IMR-90 (cell line): ENCODE measurements around the gene ANKRD33B.

ENCODE experiments used
- SMC3 ChIP-seq: fragments of 150-350 bp; IDR thresholded peaks from 2 replicates; pipeline ENCODE4 v1.6.1; 2016; ENCODE audit warnings: low read depth, mild to moderate bottlenecking, antibody characterized with exemption, low read length, moderate library complexity
- TF ChIP-seq, protein P1 (sequence below): fragments of 150-350 bp; IDR thresholded peaks from 2 replicates; pipeline ENCODE4 v1.6.1; 2016; ENCODE audit warnings: low read depth, mild to moderate bottlenecking, low read length, moderate library complexity, borderline replicate concordance

DNA sequence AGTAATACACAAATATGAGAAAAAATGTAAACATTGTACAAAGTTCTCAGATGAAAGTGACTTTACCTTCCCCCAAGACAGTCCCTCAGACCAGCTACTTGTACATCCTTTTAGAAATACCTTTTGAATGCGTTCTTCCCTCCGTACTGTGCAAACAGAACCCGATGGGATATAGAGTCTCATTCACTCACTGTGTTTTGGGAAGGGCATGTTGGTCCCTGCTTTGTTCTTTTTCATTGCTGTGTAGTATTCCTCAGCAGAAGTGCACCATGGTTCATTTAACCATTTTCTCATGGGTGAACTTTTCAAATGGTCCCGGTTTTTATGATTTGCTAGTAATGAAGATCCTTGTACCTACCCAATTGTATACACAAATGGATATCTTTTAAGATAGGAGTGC is 94.4 kb downstream of the ANKRD33B start:
- no peak for TF ChIP-seq SMC3
- TF ChIP-seq, protein P1, sequence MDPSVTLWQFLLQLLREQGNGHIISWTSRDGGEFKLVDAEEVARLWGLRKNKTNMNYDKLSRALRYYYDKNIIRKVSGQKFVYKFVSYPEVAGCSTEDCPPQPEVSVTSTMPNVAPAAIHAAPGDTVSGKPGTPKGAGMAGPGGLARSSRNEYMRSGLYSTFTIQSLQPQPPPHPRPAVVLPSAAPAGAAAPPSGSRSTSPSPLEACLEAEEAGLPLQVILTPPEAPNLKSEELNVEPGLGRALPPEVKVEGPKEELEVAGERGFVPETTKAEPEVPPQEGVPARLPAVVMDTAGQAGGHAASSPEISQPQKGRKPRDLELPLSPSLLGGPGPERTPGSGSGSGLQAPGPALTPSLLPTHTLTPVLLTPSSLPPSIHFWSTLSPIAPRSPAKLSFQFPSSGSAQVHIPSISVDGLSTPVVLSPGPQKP = no peak
